GM23248 (cell line): ENCODE measurements around the gene NDC80. TPM values are rescaled to one million over a fixed set of nuclear protein-coding genes. Genes with fewer than 3 reads are reported as not detected.
"Not testable (repeated sequence)": the region's sequence is repeated elsewhere in the genome, so short reads cannot be mapped to it uniquely, and the experiment has no call there.

Experiments
- DNase-seq: peaks from one replicate; pipeline ENCODE4 v3.0.0-alpha.2; 2015
- H2AFZ ChIP-seq: fragments of 200-600 bp; sonication (generic); 2 replicates; pipeline ENCODE4 v1.6.1; 2016; ENCODE audit warnings: antibody characterized with exemption
- H3F3A ChIP-seq: fragments of 200-600 bp; sonication (generic); 2 replicates; pipeline ENCODE4 v1.6.1; 2016; ENCODE audit warnings: mild to moderate bottlenecking, antibody characterized with exemption, mixed run types; ENCODE audit not compliant: insufficient read depth
- H3K27ac ChIP-seq: fragments of 200-600 bp; sonication (generic); 2 replicates; pipeline ENCODE4 v1.5.1; 2016; ENCODE audit warnings: mild to moderate bottlenecking
- H3K27me3 ChIP-seq: fragments of 200-600 bp; sonication (generic); replicated peaks from 2 replicates; pipeline ENCODE4 v1.6.1; 2016; ENCODE audit warnings: mild to moderate bottlenecking; ENCODE audit not compliant: insufficient read depth
- H3K36me3 ChIP-seq: fragments of 200-600 bp; sonication (generic); 2 replicates; pipeline ENCODE4 v1.6.1; 2016; ENCODE audit warnings: low read depth, mild to moderate bottlenecking
- H3K4me1 ChIP-seq: fragments of 200-600 bp; sonication (generic); 2 replicates; pipeline ENCODE4 v1.6.1; 2016; ENCODE audit warnings: mild to moderate bottlenecking; ENCODE audit not compliant: insufficient read depth
- H3K4me2 ChIP-seq: fragments of 200-600 bp; sonication (generic); one replicate; pipeline ENCODE4 v1.6.1; 2016; ENCODE audit warnings: mild to moderate bottlenecking; ENCODE audit not compliant: unreplicated experiment
- H3K4me3 ChIP-seq: fragments of 200-600 bp; sonication (generic); 2 replicates; pipeline ENCODE4 v1.5.1; 2016; ENCODE audit warnings: mild to moderate bottlenecking
- H3K79me2 ChIP-seq: fragments of 200-600 bp; sonication (generic); 2 replicates; pipeline ENCODE4 v1.6.1; 2016; ENCODE audit warnings: mild to moderate bottlenecking; ENCODE audit not compliant: insufficient read depth
- H3K9ac ChIP-seq: fragments of 200-600 bp; sonication (generic); 2 replicates; pipeline ENCODE4 v1.6.1; 2016; ENCODE audit warnings: mild to moderate bottlenecking
- H3K9me2 ChIP-seq: fragments of 200-600 bp; sonication (generic); 2 replicates; pipeline ENCODE4 v1.6.1; 2016; ENCODE audit warnings: mixed run types, mild to moderate bottlenecking, moderate library complexity; ENCODE audit not compliant: insufficient read depth
- H3K9me3 ChIP-seq: fragments of 200-600 bp; sonication (generic); one replicate; pipeline ENCODE4 v1.6.1; 2017; ENCODE audit warnings: low read depth
- H4K20me1 ChIP-seq: fragments of 200-600 bp; sonication (generic); 2 replicates; pipeline ENCODE4 v1.6.0; 2016; ENCODE audit not compliant: insufficient read depth
- EZH2 ChIP-seq: fragments of 200-600 bp; sonication (generic); IDR thresholded peaks from 2 replicates; pipeline ENCODE4 v1.6.1; 2018; ENCODE audit warnings: antibody characterized with exemption, mild to moderate bottlenecking; ENCODE audit not compliant: insufficient read depth, poor library complexity, severe bottlenecking
- EZH2phosphoT487 ChIP-seq: fragments of 200-600 bp; sonication (generic); IDR thresholded peaks from 2 replicates; pipeline ENCODE4 v1.6.1; 2018; ENCODE audit warnings: antibody characterized with exemption, moderate library complexity, mild to moderate bottlenecking, low read depth; ENCODE audit not compliant: insufficient read depth
- WGBS, 2 experiments: methylation state at CpG; one replicate each; pipeline ENCODE4 v1.1.6; 2015 to 2017; ENCODE audit warnings: low lambda C conversion rate in 2 of 2, low coverage in 1 of 2; ENCODE audit errors: missing lambda C conversion rate in 2 of 2; 5-methylcytosine and 5-hydroxymethylcytosine counted together
- in situ Hi-C: fragments of 300-500 bp; cut with MboI; formaldehyde crosslinking; loops from 2 replicates; pipeline ENCODE4 v1.15.0; 2020
- polyA plus RNA-seq: library from polyadenylated mRNA; unstranded; fragments of >200 nt; fragmentation: Nextera tagmentation; extraction: Ambion mirVana; gene quantifications from 2 replicates; pipeline ENCODE4 v1.2.1, GENCODE V29; 2016
- total RNA-seq: library from RNA; depleted of rRNA; stranded (reverse); fragments of >200 nt; shearing (Covaris generic); gene quantifications from 2 replicates; pipeline ENCODE4 v1.2.3, GENCODE V29; 2014

NDC80 gene
- total and polyA plus RNA-seq, 2 experiments from 2014 or later = 10.9 to 16.0 TPM

- in situ Hi-C loops = loop anchor here (10.0 to 25.0 kb wide), 3 partner anchors 194 to 1677 kb away; no protein-coding TSS in a partner anchor
- H3K4me3 ChIP-seq = no peak overlapping the region
- no peaks in the 10 kb centered on the region for H3K9me3 ChIP-seq
- no peak for DNase-seq
- peaks cover 2% of the 10 kb centered on the region; the same call in 1 of the 2 replicates for H3K36me3 ChIP-seq
- no peaks in the 10 kb centered on the region for H4K20me1 ChIP-seq
- no peak overlapping the region for H3K9ac ChIP-seq
- H3K9me2 ChIP-seq = no peaks in the 10 kb centered on the region
- H3K27me3 ChIP-seq = no peaks in the 10 kb centered on the region
- WGBS, 2 experiments = 11 to 16% methylated on average over 1 of the region's 1 CpG
- no peak overlapping the region for H3K27ac ChIP-seq
- no peaks in the 10 kb centered on the region for H3K4me1 ChIP-seq
- TF ChIP-seq EZH2phosphoT487 (no peak), EZH2 (no peak)
- no peak overlapping the region for H2AFZ ChIP-seq
- no peak overlapping the region for H3K4me2 ChIP-seq
- H3K79me2 ChIP-seq = no peaks in the 10 kb centered on the region
- no peaks in the 10 kb centered on the region for H3F3A ChIP-seq
Measured at GRCh38 chr18:2538844-2539243, 32.5 kb upstream of the NDC80 start.

DNA sequence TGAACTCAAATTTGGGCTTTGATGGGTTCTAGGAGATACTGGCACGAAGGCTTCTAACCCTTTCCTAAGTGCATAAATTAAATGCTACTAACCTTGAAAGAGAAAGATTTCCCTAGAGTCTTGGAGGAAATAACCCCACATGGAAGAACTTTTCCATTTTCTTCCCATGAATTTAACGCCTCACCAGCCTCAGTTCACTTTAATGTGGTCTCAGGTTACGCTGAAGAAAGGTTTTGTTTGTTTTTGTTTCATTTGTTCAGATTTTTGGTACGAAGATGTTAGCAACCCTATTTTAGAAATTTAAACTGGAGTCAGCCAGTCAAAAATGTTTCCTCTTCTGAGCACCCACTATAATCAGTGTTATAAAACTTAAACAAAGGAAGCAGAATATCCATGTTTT lies 30.8 kb upstream of the NDC80 start:
- Histone ChIP-seq H3K79me2 (no peaks in the 10 kb centered on the region), H3K9me3 (no peaks in the 10 kb centered on the region), H3K9ac (no peak overlapping the region), H3K4me1 (no peaks in the 10 kb centered on the region), H3K4me2 (no peak overlapping the region), H3K9me2 (no peaks in the 10 kb centered on the region), H4K20me1 (no peaks in the 10 kb centered on the region), H3K4me3 (no peak overlapping the region), H2AFZ (no peak overlapping the region), H3F3A (no peaks in the 10 kb centered on the region), H3K27ac (no peak overlapping the region), H3K36me3 (peaks cover 2% of the 10 kb centered on the region), H3K27me3 (no peaks in the 10 kb centered on the region)
- no peak for TF ChIP-seq EZH2
- no peak for TF ChIP-seq EZH2phosphoT487
- no peak for DNase-seq
- 96 to 97% methylated on average over 4 of the region's 4 CpGs for WGBS, 2 experiments
- in situ Hi-C loops = loop anchor here (10.0 to 25.0 kb wide), 3 partner anchors 436 to 1678 kb away; no protein-coding TSS in a partner anchor

GRCh38 chr18:2541925-2542563 lies 29.3 kb upstream of the NDC80 start:
- H3K4me1 ChIP-seq, H3K27me3 ChIP-seq, H3K79me2 ChIP-seq, H3K4me2 ChIP-seq, H3K9me2 ChIP-seq, H3F3A ChIP-seq, H3K27ac ChIP-seq, H4K20me1 ChIP-seq, H3K36me3 ChIP-seq, H3K4me3 ChIP-seq, H3K9me3 ChIP-seq, H2AFZ ChIP-seq, H3K9ac ChIP-seq: not testable (repeated sequence)
- in situ Hi-C loops = loop anchor here (10.0 to 25.0 kb wide), 3 partner anchors 437 to 1680 kb away; no protein-coding TSS in a partner anchor
- 27% methylated on average over 3 of the region's 3 CpGs; no CpG with 5 or more reads in 1 of the 2 experiments for WGBS, 2 experiments
- peak; percentile 60 for DNase-seq

- no peak overlapping the region for H3K4me2 ChIP-seq
- H3K4me3 ChIP-seq = no peak overlapping the region
- H2AFZ ChIP-seq = no peak overlapping the region
- DNase-seq = no peak
- no peaks in the 10 kb centered on the region; the same call in 1 of the 2 replicates for H3K36me3 ChIP-seq
- 76 to 77% methylated on average over 2 of the region's 2 CpGs for WGBS, 2 experiments
- in situ Hi-C loops = loop anchor here (10.0 to 25.0 kb wide), 3 partner anchors 440 to 1683 kb away; no protein-coding TSS in a partner anchor
- TF ChIP-seq EZH2phosphoT487 (no peak), EZH2 (no peak)
- H3F3A ChIP-seq = no peaks in the 10 kb centered on the region
- no peaks in the 10 kb centered on the region for H3K4me1 ChIP-seq
- no peaks in the 10 kb centered on the region for H4K20me1 ChIP-seq
- H3K79me2 ChIP-seq = no peaks in the 10 kb centered on the region
- H3K27me3 ChIP-seq = no peaks in the 10 kb centered on the region
- no peaks in the 10 kb centered on the region for H3K9me2 ChIP-seq
- no peak overlapping the region for H3K27ac ChIP-seq
- H3K9ac ChIP-seq = no peak overlapping the region
- H3K9me3 ChIP-seq = no peaks in the 10 kb centered on the region
Measured at GRCh38 chr18:2545155-2545554, 26.2 kb upstream of the NDC80 start.
